GM13976 (cell line): Measurements from ENCODE around the gene CLDN10.
"Not testable (repeated sequence)": the region's sequence is repeated elsewhere in the genome, so short reads cannot be mapped to it uniquely, and the experiment has no call there.

ENCODE experiments used
- DNase-seq: peaks from one replicate; pipeline ENCODE4 v3.0.0; 2012; ENCODE audit warnings: low spot score
- CTCF ChIP-seq: IDR thresholded peaks from 2 replicates; pipeline ENCODE4 v1.5.1; 2012; ENCODE audit warnings: borderline replicate concordance, mild to moderate bottlenecking; ENCODE audit not compliant: insufficient read depth; ENCODE audit errors: extremely low read depth, missing control alignments, control extremely low read depth
- in situ Hi-C: fragments of 300-500 bp; cut with MboI; formaldehyde crosslinking; loops from one replicate; pipeline ENCODE4 v1.12.0; 2022; ENCODE audit warnings: low sequenced_read_pairs, mixed read lengths, inconsistent platforms; ENCODE audit not compliant: unreplicated experiment

Gene CLDN10

DNA sequence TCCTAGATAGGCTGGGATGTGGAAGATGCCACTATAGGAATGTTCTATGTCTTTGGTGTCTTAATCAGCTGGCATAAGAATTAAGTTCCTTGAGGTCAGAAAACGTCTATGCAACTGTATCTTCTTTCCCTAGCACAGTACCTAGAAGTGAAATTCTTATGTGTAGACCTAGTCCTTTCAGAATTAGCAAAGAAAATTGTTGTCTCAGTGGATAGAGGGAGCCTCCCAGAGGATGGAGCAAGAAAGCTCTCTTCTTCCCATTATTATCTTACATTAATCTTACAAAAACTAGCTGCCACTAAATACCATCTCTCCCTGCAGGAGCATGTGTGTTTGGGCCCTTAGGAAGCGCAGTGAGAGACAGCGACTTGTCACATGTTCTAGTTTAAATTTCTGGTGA, 11.6 kb downstream of the CLDN10 start:
- in situ Hi-C loops, result no loop called here
- DNase-seq, result no peak
- TF ChIP-seq CTCF, result no peak

- no peak for DNase-seq
- in situ Hi-C loops, result no loop called here
- no peak for TF ChIP-seq CTCF
Observed at GRCh38 chr13:95564733-95565291, 12.3 kb downstream of the CLDN10 start.

DNA sequence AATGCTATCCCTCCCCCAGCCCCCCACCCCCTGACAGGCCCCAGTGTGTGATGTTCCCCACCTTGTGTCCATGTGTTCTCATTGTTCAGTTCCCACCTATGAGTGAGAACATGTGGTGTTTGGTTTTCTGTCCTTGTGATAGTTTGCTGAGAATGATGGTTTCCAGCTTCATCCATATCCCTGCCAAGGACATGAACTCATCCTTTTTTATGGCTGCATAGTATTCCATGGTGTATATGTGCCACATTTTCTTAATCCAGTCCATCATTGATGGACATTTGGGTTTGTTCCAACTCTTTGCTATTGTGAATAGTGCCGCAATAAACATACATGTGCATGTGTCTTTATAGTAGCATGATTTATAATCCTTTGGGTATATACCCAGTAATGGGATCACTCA, 13.2 kb downstream of the CLDN10 start:
- DNase-seq, in situ Hi-C loops: not testable (repeated sequence)

DNA sequence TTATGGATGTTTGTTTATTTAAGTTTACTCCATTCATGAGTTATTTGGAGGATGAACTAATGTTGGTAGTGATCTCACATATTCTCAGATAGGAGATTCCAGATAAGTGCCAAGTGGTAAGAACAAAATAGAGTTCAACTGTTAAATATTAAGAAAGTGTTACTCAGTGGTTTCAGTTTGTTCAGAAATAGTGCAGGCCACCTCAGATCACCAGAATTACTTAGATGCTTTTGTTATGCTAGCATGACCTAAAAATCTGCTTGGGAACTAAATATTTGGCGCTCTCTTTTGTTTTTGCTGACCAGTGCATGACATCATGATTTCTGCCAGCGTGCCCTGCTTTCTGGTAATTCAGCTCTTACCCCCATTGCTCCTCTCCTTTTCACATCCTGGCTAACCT, 15.6 kb downstream of the CLDN10 start:
- in situ Hi-C loops, result no loop called here
- no peak for TF ChIP-seq CTCF
- DNase-seq, result no peak

DNA sequence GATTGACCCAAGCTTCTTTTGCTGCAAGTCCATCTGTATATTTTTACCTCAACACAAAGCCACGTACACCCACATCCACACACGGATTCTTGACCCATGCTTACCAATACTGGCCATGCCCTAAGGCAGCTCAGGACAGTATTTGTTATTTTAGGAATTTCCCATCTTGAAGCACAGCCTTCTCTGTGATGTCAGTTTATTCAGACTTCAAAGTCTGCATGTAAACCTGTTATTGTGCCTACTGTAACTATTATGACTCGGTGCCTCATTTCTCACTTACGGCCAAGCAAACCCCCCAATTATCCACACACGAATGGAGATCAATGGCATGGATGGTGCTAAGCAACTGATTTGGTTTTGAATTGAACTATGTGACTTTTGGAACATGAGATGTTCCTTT, 17.5 kb downstream of the CLDN10 start:
- no peak for DNase-seq
- no peak for TF ChIP-seq CTCF
- in situ Hi-C loops, result no loop called here

DNA sequence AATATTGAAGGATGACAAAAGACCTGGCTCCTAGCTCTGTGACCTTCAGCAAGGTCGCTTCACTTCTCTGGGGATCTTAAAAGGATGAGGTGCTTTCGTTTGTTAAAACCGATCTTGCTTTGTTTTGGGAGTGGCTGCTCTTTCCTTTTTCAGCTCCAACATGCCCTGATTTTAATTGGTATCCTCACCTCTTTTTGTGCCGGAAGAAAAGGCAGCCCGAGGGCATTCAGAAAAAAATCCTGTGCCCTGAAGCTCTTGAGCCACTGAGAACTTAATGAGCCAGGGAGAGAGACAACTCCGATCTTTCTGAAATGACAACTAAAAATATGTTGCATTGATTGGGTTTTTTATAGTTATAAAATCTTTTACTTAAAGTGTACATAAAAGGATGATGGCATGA, 19.4 kb downstream of the CLDN10 start:
- in situ Hi-C loops, result no loop called here

DNA sequence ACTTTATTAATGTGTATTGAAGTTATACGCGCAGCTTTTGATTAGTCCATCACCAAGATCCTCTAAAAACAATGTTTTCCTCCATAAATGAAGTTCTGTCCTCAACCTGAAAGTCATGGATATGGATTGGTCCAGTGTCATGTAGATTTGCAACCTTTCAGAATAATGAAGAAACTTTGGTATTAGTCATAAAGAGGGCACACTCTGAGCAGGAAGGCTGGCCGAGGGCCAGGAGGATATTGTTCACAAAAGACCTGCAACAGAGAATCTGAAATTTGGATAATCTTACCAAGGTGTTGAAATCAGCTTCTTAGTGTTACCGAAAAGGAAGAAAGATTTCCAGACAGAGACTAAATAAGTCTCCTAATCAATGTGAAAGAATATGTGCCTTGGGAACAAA, 20.7 kb downstream of the CLDN10 start:
- in situ Hi-C loops, result no loop called here
- DNase-seq, result no peak

More for the DNA sequence above, 19.4 kb downstream of the CLDN10 start:
- no peak for DNase-seq
- TF ChIP-seq CTCF, result no peak

More for the DNA sequence above, 20.7 kb downstream of the CLDN10 start:
- no peak for TF ChIP-seq CTCF
